ENCODE data around the gene CAPRIN1. TPM values are rescaled to one million over a fixed set of nuclear protein-coding genes. Genes with fewer than 3 reads are reported as not detected.
"Not testable (repeated sequence)": the region's sequence is repeated elsewhere in the genome, so short reads cannot be mapped to it uniquely, and the experiment has no call there.

CAPRIN1 gene
- total RNA-seq, 1 donor, result 140 TPM

GRCh38 chr11:34064291-34064690, 12.8 kb downstream of the CAPRIN1 start:
- Histone ChIP-seq H3K4me1 (ENCODE audit: insufficient read depth, low read length) (peaks cover 45% of the 10 kb centered on the region), H3K27me3 (ENCODE audit: insufficient read depth, low read length) (no peaks in the 10 kb centered on the region), H3K4me3 (ENCODE audit: low read length) (no peak overlapping the region), H3K9me3 (ENCODE audit: low read depth, low read length) (no peaks in the 10 kb centered on the region)

GRCh38 chr11:34065505-34066203, 14.1 kb downstream of the CAPRIN1 start:
- no peaks in the 10 kb centered on the region for H3K27me3 ChIP-seq (ENCODE audit: insufficient read depth, low read length)
- peaks cover 35% of the 10 kb centered on the region for H3K4me1 ChIP-seq (ENCODE audit: insufficient read depth, low read length)
- no peaks in the 10 kb centered on the region for H3K9me3 ChIP-seq (ENCODE audit: low read depth, low read length)
- H3K4me3 ChIP-seq (ENCODE audit: low read length), result no peak overlapping the region

GRCh38 chr11:34066766-34067165, 15.2 kb downstream of the CAPRIN1 start:
- not testable (repeated sequence) for H3K9me3 ChIP-seq (ENCODE audit: low read depth, low read length); H3K27me3 ChIP-seq (ENCODE audit: insufficient read depth, low read length); H3K4me3 ChIP-seq (ENCODE audit: low read length)
- peaks cover 26% of the 10 kb centered on the region for H3K4me1 ChIP-seq (ENCODE audit: insufficient read depth, low read length)

GRCh38 chr11:34067383-34068065, 16.0 kb downstream of the CAPRIN1 start:
- no peaks in the 10 kb centered on the region for H3K9me3 ChIP-seq (ENCODE audit: low read depth, low read length)
- peaks cover 26% of the 10 kb centered on the region for H3K4me1 ChIP-seq (ENCODE audit: insufficient read depth, low read length)
- no peaks in the 10 kb centered on the region for H3K27me3 ChIP-seq (ENCODE audit: insufficient read depth, low read length)
- no peak overlapping the region for H3K4me3 ChIP-seq (ENCODE audit: low read length)

GRCh38 chr11:34068111-34068510, 16.6 kb downstream of the CAPRIN1 start:
- Histone ChIP-seq H3K27me3 (ENCODE audit: insufficient read depth, low read length) (no peaks in the 10 kb centered on the region), H3K4me1 (ENCODE audit: insufficient read depth, low read length) (peaks cover 26% of the 10 kb centered on the region), H3K9me3 (ENCODE audit: low read depth, low read length) (no peaks in the 10 kb centered on the region), H3K4me3 (ENCODE audit: low read length) (no peak overlapping the region)

GRCh38 chr11:34071306-34071705, 19.8 kb downstream of the CAPRIN1 start:
- peaks cover 18% of the 10 kb centered on the region for H3K4me1 ChIP-seq (ENCODE audit: insufficient read depth, low read length)
- H3K4me3 ChIP-seq (ENCODE audit: low read length); H3K27me3 ChIP-seq (ENCODE audit: insufficient read depth, low read length); H3K9me3 ChIP-seq (ENCODE audit: low read depth, low read length): not testable (repeated sequence)

- no peak overlapping the region for H3K4me3 ChIP-seq (ENCODE audit: low read length)
- H3K9me3 ChIP-seq (ENCODE audit: low read depth, low read length), result no peaks in the 10 kb centered on the region
- peaks cover 12% of the 10 kb centered on the region for H3K4me1 ChIP-seq (ENCODE audit: insufficient read depth, low read length)
- H3K27me3 ChIP-seq (ENCODE audit: insufficient read depth, low read length), result no peaks in the 10 kb centered on the region
These were observed 20.5 kb downstream of the CAPRIN1 start for GRCh38 chr11:34072041-34072440.

GRCh38 chr11:34072832-34073231, 21.3 kb downstream of the CAPRIN1 start:
- Histone ChIP-seq H3K9me3 (ENCODE audit: low read depth, low read length) (no peaks in the 10 kb centered on the region), H3K27me3 (ENCODE audit: insufficient read depth, low read length) (no peaks in the 10 kb centered on the region), H3K4me1 (ENCODE audit: insufficient read depth, low read length) (peaks cover 6% of the 10 kb centered on the region), H3K4me3 (ENCODE audit: low read length) (no peak overlapping the region)

- no peaks in the 10 kb centered on the region for H3K9me3 ChIP-seq (ENCODE audit: low read depth, low read length)
- H3K4me3 ChIP-seq (ENCODE audit: low read length), result no peak overlapping the region
- H3K27me3 ChIP-seq (ENCODE audit: insufficient read depth, low read length), result no peaks in the 10 kb centered on the region
- no peaks in the 10 kb centered on the region for H3K4me1 ChIP-seq (ENCODE audit: insufficient read depth, low read length)
These were observed 22.9 kb downstream of the CAPRIN1 start for GRCh38 chr11:34074391-34074790.

GRCh38 chr11:34075178-34075820, 23.8 kb downstream of the CAPRIN1 start:
- Histone ChIP-seq H3K4me3 (ENCODE audit: low read length) (no peak overlapping the region), H3K4me1 (ENCODE audit: insufficient read depth, low read length) (no peaks in the 10 kb centered on the region), H3K9me3 (ENCODE audit: low read depth, low read length) (no peaks in the 10 kb centered on the region), H3K27me3 (ENCODE audit: insufficient read depth, low read length) (no peaks in the 10 kb centered on the region)

- H3K27me3 ChIP-seq (ENCODE audit: insufficient read depth, low read length), result no peaks in the 10 kb centered on the region
- H3K4me3 ChIP-seq (ENCODE audit: low read length), result no peak overlapping the region
- H3K4me1 ChIP-seq (ENCODE audit: insufficient read depth, low read length), result no peaks in the 10 kb centered on the region
- H3K9me3 ChIP-seq (ENCODE audit: low read depth, low read length), result no peaks in the 10 kb centered on the region
These were observed 29.1 kb downstream of the CAPRIN1 start for GRCh38 chr11:34080609-34081008.

GRCh38 chr11:34084637-34085036, 33.1 kb downstream of the CAPRIN1 start:
- Histone ChIP-seq H3K9me3 (ENCODE audit: low read depth, low read length) (no peaks in the 10 kb centered on the region), H3K4me1 (ENCODE audit: insufficient read depth, low read length) (no peaks in the 10 kb centered on the region), H3K27me3 (ENCODE audit: insufficient read depth, low read length) (no peaks in the 10 kb centered on the region), H3K4me3 (ENCODE audit: low read length) (no peak overlapping the region)

- Histone ChIP-seq H3K4me3 (ENCODE audit: low read length) (no peak overlapping the region), H3K4me1 (ENCODE audit: insufficient read depth, low read length) (no peaks in the 10 kb centered on the region), H3K27me3 (ENCODE audit: insufficient read depth, low read length) (no peaks in the 10 kb centered on the region), H3K9me3 (ENCODE audit: low read depth, low read length) (no peaks in the 10 kb centered on the region)
These were observed 35.2 kb downstream of the CAPRIN1 start for GRCh38 chr11:34086554-34087283.

- no peaks in the 10 kb centered on the region for H3K4me1 ChIP-seq (ENCODE audit: insufficient read depth, low read length)
- H3K9me3 ChIP-seq (ENCODE audit: low read depth, low read length), result no peaks in the 10 kb centered on the region
- no peaks in the 10 kb centered on the region for H3K27me3 ChIP-seq (ENCODE audit: insufficient read depth, low read length)
- no peak overlapping the region for H3K4me3 ChIP-seq (ENCODE audit: low read length)
These were observed 40.3 kb downstream of the CAPRIN1 start for GRCh38 chr11:34091825-34092224.

GRCh38 chr11:34094900-34095299, 43.4 kb downstream of the CAPRIN1 start:
- not testable (repeated sequence) for H3K4me3 ChIP-seq (ENCODE audit: low read length); H3K4me1 ChIP-seq (ENCODE audit: insufficient read depth, low read length); H3K9me3 ChIP-seq (ENCODE audit: low read depth, low read length); H3K27me3 ChIP-seq (ENCODE audit: insufficient read depth, low read length)
